ENCODE data around the gene ARNT2.

GRCh38 chr15:80559320-80559693, 155.1 kb downstream of the ARNT2 start:
- TF ChIP-seq CTCF (IDR thresholded peaks at IDR 0.05), result no peak
- TF ChIP-seq POLR2A (IDR thresholded peaks at IDR 0.05), result no peak
